ENCODE results near the gene EEFSEC. TPM values are rescaled to one million over a fixed set of nuclear protein-coding genes. Genes with fewer than 3 reads are reported as not detected.

The EEFSEC gene
- total RNA-seq, 4 donors from 2014 or later = 11.7 to 23.0 (median 14.9) TPM

GRCh38 chr3:128442949-128443348, 289.7 kb downstream of the EEFSEC start:
- ATAC-seq (ENCODE audit: low FRiP score) (no peak), DNase-seq (ENCODE audit: low spot score) (no peak)
- TF ChIP-seq CTCF (IDR thresholded peaks at IDR 0.05) = no peak

- no peak for ATAC-seq (ENCODE audit: low FRiP score)
- DNase-seq (ENCODE audit: low spot score) = no peak
- TF ChIP-seq CTCF (IDR thresholded peaks at IDR 0.05) = no peak
Measured at GRCh38 chr3:128443771-128444170, 290.5 kb downstream of the EEFSEC start.

GRCh38 chr3:128445357-128445756, 292.1 kb downstream of the EEFSEC start:
- DNase-seq (ENCODE audit: low spot score) = no peak
- no peak for TF ChIP-seq CTCF (IDR thresholded peaks at IDR 0.05)
- ATAC-seq (ENCODE audit: low FRiP score) = no peak

- DNase-seq (ENCODE audit: low spot score) (no peak), ATAC-seq (ENCODE audit: low FRiP score) (no peak)
- TF ChIP-seq CTCF (IDR thresholded peaks at IDR 0.05) = no peak
Measured at GRCh38 chr3:128446821-128447220, 293.5 kb downstream of the EEFSEC start.

- ATAC-seq (ENCODE audit: low FRiP score) (no peak), DNase-seq (ENCODE audit: low spot score) (no peak)
- no peak for TF ChIP-seq CTCF (IDR thresholded peaks at IDR 0.05)
Measured at GRCh38 chr3:128447561-128448013, 294.3 kb downstream of the EEFSEC start.

- no peak for DNase-seq (ENCODE audit: low spot score)
- no peak for ATAC-seq (ENCODE audit: low FRiP score)
- no peak for TF ChIP-seq CTCF (IDR thresholded peaks at IDR 0.05)
Measured at GRCh38 chr3:128448491-128448890, 295.2 kb downstream of the EEFSEC start.

- TF ChIP-seq CTCF (IDR thresholded peaks at IDR 0.05) = no peak
- ATAC-seq (ENCODE audit: low FRiP score) = no peak
Measured at GRCh38 chr3:128449111-128449638, 295.9 kb downstream of the EEFSEC start.

More at GRCh38 chr3:128449111-128449638, 295.9 kb downstream of the EEFSEC start:
- DNase-seq (ENCODE audit: low spot score) = no peak
